Body of pancreas (tissue), 4 donors: ENCODE results near the gene LRRC46. TPM values are rescaled to one million over a fixed set of nuclear protein-coding genes. Genes with fewer than 3 reads are reported as not detected.

ENCODE experiments used
- ATAC-seq: fragments of 150-250 bp; one replicate; pipeline ENCODE4 v1.9.1; 2016
- DNase-seq, 4 donors: peaks; one replicate each; pipeline ENCODE4 v3.0.0-alpha.2; 2019
- H3K27ac ChIP-seq, 4 donors: fragments of 200-600 bp; sonication (generic); 1 replicate in 3 of 4; 2 replicates in 1 of 4; pipeline versions ENCODE4 v1.5.1 to v1.6.1; 2016 to 2019; ENCODE audit warnings: mild to moderate bottlenecking in 1 of 4, mixed read lengths in 1 of 4, moderate library complexity in 1 of 4
- H3K27me3 ChIP-seq, 2 donors: fragments of 200-600 bp; sonication (generic); one replicate each; pipeline ENCODE4 v1.6.0; 2016; ENCODE audit warnings: mild to moderate bottlenecking in 1 of 2
- H3K36me3 ChIP-seq, 2 donors: fragments of 200-600 bp; sonication (generic); replicated peaks in 1 of 2; 2 replicates each; pipeline ENCODE4 v1.5.1; 2016; ENCODE audit warnings: low read depth in 2 of 2; ENCODE audit not compliant: insufficient read depth in 1 of 2
- H3K4me1 ChIP-seq: fragments of 200-600 bp; sonication (generic); one replicate; pipeline ENCODE4 v1.6.0; 2016
- H3K4me3 ChIP-seq, 2 donors: fragments of 200-600 bp; sonication (generic); 1 replicate in 1 of 2; 2 replicates in 1 of 2; pipeline ENCODE4 v1.5.1; 2016 to 2019
- H3K9me3 ChIP-seq, 3 donors: fragments of 200-600 bp; sonication (generic); 1 replicate in 2 of 3; 2 replicates in 1 of 3; pipeline ENCODE4 v1.5.1; 2016
- POLR2A ChIP-seq, 3 donors: fragments of 450-650 bp; IDR thresholded peaks; one replicate each; pipeline ENCODE4 v1.6.1; 2016; ENCODE audit warnings: antibody characterized with exemption in 3 of 3, mild to moderate bottlenecking in 2 of 3
- WGBS, 2 donors: methylation state at CpG; one replicate each; pipeline ENCODE4 v1.1.5; 2017; 5-methylcytosine and 5-hydroxymethylcytosine counted together
- intact Hi-C: fragments of 100-400 bp; cut with DNase I; formaldehyde crosslinking; loops from one replicate; pipeline ENCODE4 v1.15.1; 2023
- total RNA-seq, 2 donors: library from RNA; depleted of rRNA; stranded (reverse); fragments of >200 nt; gene quantifications; one replicate each; pipeline ENCODE4 v1.1.0, GENCODE V29; 2016
- TF ChIP-seq, protein P1 (sequence below), 7 experiments: fragments of 450-650 bp in 4 of 7; fragments of 200-600 bp in 3 of 7; sonication (generic) in 3 of 7; IDR thresholded peaks; one replicate each; pipeline ENCODE4 v1.5.1; 2016 to 2019; ENCODE audit warnings: antibody characterized with exemption in 7 of 7

Gene LRRC46
- total RNA-seq, 2 donors from 2014 or later = not detected

DNA sequence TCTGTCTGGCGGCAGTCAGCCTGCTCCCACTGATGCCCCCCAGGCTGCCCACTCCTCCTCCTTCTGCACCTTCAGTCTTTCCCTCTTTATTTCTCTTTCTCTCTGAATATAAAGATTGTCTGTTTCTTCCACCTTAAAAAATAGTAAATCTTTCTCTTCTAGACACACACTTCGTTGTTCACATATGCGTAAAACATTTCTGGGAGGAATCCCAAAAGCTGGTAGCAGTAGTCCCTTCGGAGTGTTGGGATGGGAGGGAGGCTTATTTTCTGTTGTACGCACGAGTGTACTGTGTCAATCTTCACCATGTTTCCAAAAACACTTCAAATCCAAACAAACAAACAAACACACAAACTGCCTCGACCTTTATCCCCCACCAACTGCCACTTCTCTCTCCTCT, 19.8 kb upstream of the LRRC46 start:
- TF ChIP-seq, protein P1, sequence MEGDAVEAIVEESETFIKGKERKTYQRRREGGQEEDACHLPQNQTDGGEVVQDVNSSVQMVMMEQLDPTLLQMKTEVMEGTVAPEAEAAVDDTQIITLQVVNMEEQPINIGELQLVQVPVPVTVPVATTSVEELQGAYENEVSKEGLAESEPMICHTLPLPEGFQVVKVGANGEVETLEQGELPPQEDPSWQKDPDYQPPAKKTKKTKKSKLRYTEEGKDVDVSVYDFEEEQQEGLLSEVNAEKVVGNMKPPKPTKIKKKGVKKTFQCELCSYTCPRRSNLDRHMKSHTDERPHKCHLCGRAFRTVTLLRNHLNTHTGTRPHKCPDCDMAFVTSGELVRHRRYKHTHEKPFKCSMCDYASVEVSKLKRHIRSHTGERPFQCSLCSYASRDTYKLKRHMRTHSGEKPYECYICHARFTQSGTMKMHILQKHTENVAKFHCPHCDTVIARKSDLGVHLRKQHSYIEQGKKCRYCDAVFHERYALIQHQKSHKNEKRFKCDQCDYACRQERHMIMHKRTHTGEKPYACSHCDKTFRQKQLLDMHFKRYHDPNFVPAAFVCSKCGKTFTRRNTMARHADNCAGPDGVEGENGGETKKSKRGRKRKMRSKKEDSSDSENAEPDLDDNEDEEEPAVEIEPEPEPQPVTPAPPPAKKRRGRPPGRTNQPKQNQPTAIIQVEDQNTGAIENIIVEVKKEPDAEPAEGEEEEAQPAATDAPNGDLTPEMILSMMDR (IDR thresholded peaks at IDR 0.05) = no peak
- TF ChIP-seq POLR2A (IDR thresholded peaks at IDR 0.05) = no peak
- WGBS, 2 donors = 41 to 44% methylated on average over 7 of the region's 7 CpGs
- Histone ChIP-seq H3K27ac (peak overlapping the region; percentile 77 to 87 (median 82)), H3K27me3 (no peaks in the 10 kb centered on the region), H3K4me3 (no peak overlapping the region), H3K36me3 (peaks cover 6 to 30% of the 10 kb centered on the region in 2 donors), H3K9me3 (no peaks in the 10 kb centered on the region), H3K4me1 (peaks cover 52% of the 10 kb centered on the region)
- ATAC-seq (no peak), DNase-seq (no peak)
- intact Hi-C loops = no loop called here

DNA sequence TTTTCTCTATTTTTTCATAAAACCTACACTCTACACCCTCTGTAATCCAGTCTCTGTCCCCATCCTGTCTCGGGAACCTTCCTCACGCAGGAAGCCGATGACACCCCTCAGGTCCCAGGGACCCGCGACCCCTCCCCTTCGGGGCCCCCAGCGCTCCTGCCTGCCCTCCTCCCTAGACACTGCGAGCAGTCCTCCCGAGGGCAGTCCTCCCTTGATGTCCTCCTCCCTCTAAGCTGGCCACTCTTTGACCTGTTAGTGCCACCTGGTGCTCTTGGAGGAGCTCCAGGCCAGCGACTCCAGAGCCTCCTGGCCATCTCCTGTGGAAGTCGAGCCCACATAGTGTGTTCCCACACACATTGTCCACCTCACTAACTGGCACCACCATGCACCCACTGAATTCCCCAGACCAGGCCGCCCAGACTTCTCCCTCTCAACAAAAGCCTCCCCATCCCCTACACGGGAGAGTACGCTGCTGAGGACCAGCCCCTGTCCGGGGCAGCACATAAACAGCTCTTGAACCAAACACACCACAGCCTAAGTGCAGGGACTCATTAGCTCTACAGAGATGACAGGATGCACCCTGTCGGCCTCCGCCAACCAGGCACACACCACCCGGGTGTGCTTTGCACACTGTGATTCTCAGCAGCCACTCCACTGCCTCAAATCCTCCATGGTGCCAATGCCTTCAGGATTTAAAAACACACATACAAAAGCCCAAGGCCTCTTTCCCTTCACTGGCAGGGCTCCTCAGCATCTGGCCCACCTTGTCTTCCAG, 19.1 kb upstream of the LRRC46 start:
- TF ChIP-seq, protein P1 (IDR thresholded peaks at IDR 0.05) = no peak
- no peak for TF ChIP-seq POLR2A (IDR thresholded peaks at IDR 0.05)
- Histone ChIP-seq H3K36me3 (peaks cover 10 to 31% of the 10 kb centered on the region in 2 donors), H3K27ac (peak overlapping the region; percentile 77 to 87 (median 82)), H3K27me3 (no peaks in the 10 kb centered on the region), H3K9me3 (no peaks in the 10 kb centered on the region), H3K4me1 (peaks cover 52% of the 10 kb centered on the region), H3K4me3 (no peak overlapping the region)
- 65 to 68% methylated on average over 17 to 18 of the region's 18 CpGs for WGBS, 2 donors
- ATAC-seq = no peak
- DNase-seq = peak in 3 of 4 donors; percentile 25 to 61 (median 45)
- intact Hi-C loops = no loop called here

DNA sequence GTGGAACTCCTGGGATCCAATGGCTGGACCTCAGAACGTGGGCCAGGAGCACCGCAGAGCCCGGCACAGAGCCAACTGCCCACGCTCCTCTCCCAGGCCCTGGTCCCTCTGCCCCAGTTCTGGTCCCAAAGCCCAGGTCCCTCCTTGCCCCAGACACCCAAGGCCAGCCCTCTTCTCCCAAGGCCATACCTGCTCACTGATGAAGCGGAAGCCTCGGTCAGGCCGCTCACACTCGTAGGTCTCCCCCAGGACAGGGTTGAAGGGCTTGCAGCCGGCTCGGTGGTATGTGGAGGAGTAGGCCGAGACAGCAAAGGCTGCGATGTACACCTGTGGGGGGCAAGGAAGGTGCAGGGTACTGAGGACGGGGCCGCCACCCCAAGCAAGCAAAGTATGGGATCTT, 18.4 kb upstream of the LRRC46 start:
- peaks cover 52% of the 10 kb centered on the region for H3K4me1 ChIP-seq
- peak overlapping the region in 2 of 4 donors; percentile 81 to 84 for H3K27ac ChIP-seq
- H3K27me3 ChIP-seq = no peaks in the 10 kb centered on the region
- H3K4me3 ChIP-seq = no peak overlapping the region
- 89 to 91% methylated on average over 14 of the region's 14 CpGs for WGBS, 2 donors
- DNase-seq = peak in 1 of 4 donors; percentile 13
- no peaks in the 10 kb centered on the region for H3K9me3 ChIP-seq
- peaks cover 10 to 33% of the 10 kb centered on the region in 2 donors for H3K36me3 ChIP-seq
- no peak for ATAC-seq
- intact Hi-C loops = no loop called here
- no peak for TF ChIP-seq POLR2A (IDR thresholded peaks at IDR 0.05)
- TF ChIP-seq, protein P1 (IDR thresholded peaks at IDR 0.05) = no peak

DNA sequence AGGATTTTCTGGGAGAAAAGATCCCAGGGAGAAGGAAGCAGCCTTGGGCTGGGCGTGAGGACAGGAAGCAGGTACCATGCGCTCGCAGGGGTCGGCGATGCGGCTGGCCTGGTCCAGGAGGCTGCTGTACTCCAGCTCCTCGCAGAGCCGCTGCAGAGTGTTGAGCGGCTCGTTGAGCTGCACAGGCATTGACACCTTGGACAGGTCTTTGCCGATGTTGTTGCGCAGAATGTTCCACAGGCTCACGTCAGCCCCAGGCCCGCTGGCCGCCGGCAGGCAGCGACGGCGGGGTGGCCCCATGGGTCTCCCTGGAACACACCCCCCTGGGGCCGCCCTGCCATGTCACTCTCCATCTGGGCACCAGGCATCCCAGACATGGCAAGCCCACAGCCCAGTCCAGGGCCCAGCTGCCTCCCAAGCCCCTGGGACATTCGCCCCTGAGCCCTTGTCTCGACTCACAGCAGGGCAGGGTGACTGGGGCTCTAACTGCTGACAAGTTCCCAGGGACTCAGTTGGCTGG, 17.9 kb upstream of the LRRC46 start:
- Histone ChIP-seq H3K27me3 (no peaks in the 10 kb centered on the region), H3K9me3 (no peaks in the 10 kb centered on the region), H3K36me3 (peaks cover 10 to 31% of the 10 kb centered on the region in 2 donors), H3K27ac (no peak overlapping the region), H3K4me3 (no peak overlapping the region), H3K4me1 (peaks cover 49% of the 10 kb centered on the region)
- 90 to 95% methylated on average over 2 to 21 of the region's 22 CpGs for WGBS, 2 donors
- peak in 1 of 4 donors; percentile 8 for DNase-seq
- ATAC-seq = no peak
- TF ChIP-seq POLR2A (IDR thresholded peaks at IDR 0.05) = no peak
- TF ChIP-seq, protein P1 (IDR thresholded peaks at IDR 0.05) = no peak
- intact Hi-C loops = no loop called here
